Liver (tissue), 3 donors: ENCODE measurements around the gene ELF1.

Source experiments
- MAX ChIP-seq: IDR thresholded peaks from 2 replicates; pipeline ENCODE4 v1.6.1; 2016; ENCODE audit warnings: antibody characterized with exemption
- REST ChIP-seq: IDR thresholded peaks from 2 replicates; pipeline ENCODE4 v1.6.1; 2016; ENCODE audit warnings: antibody characterized with exemption, mild to moderate bottlenecking
- TAF1 ChIP-seq: conservative IDR thresholded peaks from 2 replicates; pipeline ENCODE4 v1.6.1; 2016; ENCODE audit warnings: antibody characterized with exemption, mild to moderate bottlenecking
- TF ChIP-seq, protein P1 (sequence below): fragments of 150-350 bp; IDR thresholded peaks from 2 replicates; pipeline ENCODE4 v1.5.1; 2017; ENCODE audit warnings: improper control_type of control experiment, low read depth, low read length; ENCODE audit not compliant: missing input control
- TF ChIP-seq, protein P2 (sequence below): IDR thresholded peaks from 2 replicates; pipeline ENCODE4 v1.6.1; 2016; ENCODE audit warnings: antibody characterized with exemption
- donor health status: healthy.
- donor health status: healthy.

DNA sequence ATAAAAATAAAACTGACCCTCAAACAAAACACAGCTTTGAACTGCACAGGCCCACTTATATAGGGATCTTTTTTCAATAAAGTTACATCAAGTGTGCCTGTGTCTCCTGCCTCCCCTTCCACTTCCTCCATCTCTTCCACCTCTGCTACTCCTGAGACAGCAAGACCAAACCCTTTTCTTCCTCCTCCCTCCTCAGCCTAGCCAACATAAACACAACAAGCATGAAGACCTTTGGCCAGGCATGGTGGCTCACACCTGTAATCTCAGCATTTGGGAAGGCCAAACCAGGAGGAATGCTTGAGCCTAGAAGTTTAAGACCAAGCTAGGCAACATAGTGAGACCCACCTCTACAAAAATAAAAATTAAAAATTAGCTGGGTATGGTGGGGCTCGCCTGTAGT is 72.6 kb downstream of the ELF1 start:
- TF ChIP-seq TAF1: no peak
- TF ChIP-seq, protein P1, sequence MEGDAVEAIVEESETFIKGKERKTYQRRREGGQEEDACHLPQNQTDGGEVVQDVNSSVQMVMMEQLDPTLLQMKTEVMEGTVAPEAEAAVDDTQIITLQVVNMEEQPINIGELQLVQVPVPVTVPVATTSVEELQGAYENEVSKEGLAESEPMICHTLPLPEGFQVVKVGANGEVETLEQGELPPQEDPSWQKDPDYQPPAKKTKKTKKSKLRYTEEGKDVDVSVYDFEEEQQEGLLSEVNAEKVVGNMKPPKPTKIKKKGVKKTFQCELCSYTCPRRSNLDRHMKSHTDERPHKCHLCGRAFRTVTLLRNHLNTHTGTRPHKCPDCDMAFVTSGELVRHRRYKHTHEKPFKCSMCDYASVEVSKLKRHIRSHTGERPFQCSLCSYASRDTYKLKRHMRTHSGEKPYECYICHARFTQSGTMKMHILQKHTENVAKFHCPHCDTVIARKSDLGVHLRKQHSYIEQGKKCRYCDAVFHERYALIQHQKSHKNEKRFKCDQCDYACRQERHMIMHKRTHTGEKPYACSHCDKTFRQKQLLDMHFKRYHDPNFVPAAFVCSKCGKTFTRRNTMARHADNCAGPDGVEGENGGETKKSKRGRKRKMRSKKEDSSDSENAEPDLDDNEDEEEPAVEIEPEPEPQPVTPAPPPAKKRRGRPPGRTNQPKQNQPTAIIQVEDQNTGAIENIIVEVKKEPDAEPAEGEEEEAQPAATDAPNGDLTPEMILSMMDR: no peak
- no peak for TF ChIP-seq MAX
- TF ChIP-seq, protein P2, sequence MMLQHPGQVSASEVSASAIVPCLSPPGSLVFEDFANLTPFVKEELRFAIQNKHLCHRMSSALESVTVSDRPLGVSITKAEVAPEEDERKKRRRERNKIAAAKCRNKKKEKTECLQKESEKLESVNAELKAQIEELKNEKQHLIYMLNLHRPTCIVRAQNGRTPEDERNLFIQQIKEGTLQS: no peak
- TF ChIP-seq REST: no peak
